ENCODE data around the gene NXF1. TPM values are rescaled to one million over a fixed set of nuclear protein-coding genes. Genes with fewer than 3 reads are reported as not detected.

The NXF1 gene
- 47.6 and 59.7 TPM in 2 replicates for polyA plus RNA-seq (2012; rRNA removed)
- polyA plus RNA-seq (2012; cell fraction: cytosol; rRNA removed): 31.5 and 34.2 TPM in 2 replicates
- 220 and 356 TPM in 2 replicates for polyA plus RNA-seq (2012; cell fraction: nucleus; rRNA removed)

GRCh38 chr11:62805076-62805892, at the start of gene NXF1:
NXF1 (minus strand) TSS chr11:62805440; CDS start chr11:62805356, 84 bp downstream.
- 3% methylated on average over 13 of the region's 77 CpGs for WGBS (ENCODE audit: low lambda C conversion rate)
- TF ChIP-seq RAD21 (IDR thresholded peaks at IDR 0.05; ENCODE audit: low read length): no peak
- TF ChIP-seq TEAD4 (IDR thresholded peaks at IDR 0.05; ENCODE audit: borderline replicate concordance, insufficient read depth): no peak
- TF ChIP-seq TCF12 (IDR thresholded peaks at IDR 0.05): no peak
- peak; percentile 57 for TF ChIP-seq YY1 (IDR thresholded peaks at IDR 0.05; ENCODE audit: low read depth)
- TF ChIP-seq RFX5 (IDR thresholded peaks at IDR 0.05; ENCODE audit: low read length): no peak
- no peak for TF ChIP-seq MEF2A (IDR thresholded peaks at IDR 0.05; ENCODE audit: borderline replicate concordance, low read depth)
- no peak for TF ChIP-seq RXRA (IDR thresholded peaks at IDR 0.05; ENCODE audit: borderline replicate concordance, low read depth)
- no peak for TF ChIP-seq FOXJ3 (CRISPR knock-in tag; IDR thresholded peaks at IDR 0.05)
- TF ChIP-seq MXI1 (IDR thresholded peaks at IDR 0.05; ENCODE audit: low read depth, low read length): peak; percentile 88
- TF ChIP-seq NRF1 (IDR thresholded peaks at IDR 0.05; ENCODE audit: low read depth, low read length): peak; percentile 85
- no peak for TF ChIP-seq EP300 (IDR thresholded peaks at IDR 0.05; ENCODE audit: borderline replicate concordance in 1 of 2, low read depth in 1 of 2, low read length in 1 of 2)
- no peak for TF ChIP-seq SMC3 (IDR thresholded peaks at IDR 0.05; ENCODE audit: low read depth, low read length)
- TF ChIP-seq ZBTB33 (IDR thresholded peaks at IDR 0.05; ENCODE audit: borderline replicate concordance, low read depth): no peak
- TF ChIP-seq RCOR1 (IDR thresholded peaks at IDR 0.05; ENCODE audit: low read length): no peak; the same call in 1 of the 2 replicates
- TF ChIP-seq NFIC (IDR thresholded peaks at IDR 0.05; ENCODE audit: borderline replicate concordance): no peak
- TF ChIP-seq PBX3 (IDR thresholded peaks at IDR 0.05): peak; percentile 61; the same call in 1 of the 2 replicates
- TF ChIP-seq SIN3A (IDR thresholded peaks at IDR 0.05; ENCODE audit: borderline replicate concordance, low read depth, low read length): peak; percentile 96
- peak; percentile 24; the same call in 1 of the 2 replicates for TF ChIP-seq ELF1 (IDR thresholded peaks at IDR 0.05)
- TF ChIP-seq FOXM1 (IDR thresholded peaks at IDR 0.05; ENCODE audit: low read depth): no peak
- TF ChIP-seq POLR2AphosphoS5 (IDR thresholded peaks at IDR 0.05; ENCODE audit: low read depth, low read length): peak; percentile 100
- no peak for TF ChIP-seq GABPA (IDR thresholded peaks at IDR 0.05; ENCODE audit: low read depth)
- peak; percentile 50; the same call in 1 of the 2 replicates for TF ChIP-seq REST (IDR thresholded peaks at IDR 0.05; ENCODE audit: low read depth, low read length)
- TF ChIP-seq EZH2phosphoT487 (IDR thresholded peaks at IDR 0.05; ENCODE audit: borderline replicate concordance, low read depth): no peak
- peak; percentile 62 for TF ChIP-seq MAX (IDR thresholded peaks at IDR 0.05; ENCODE audit: low read depth)
- no peak for TF ChIP-seq USF1 (IDR thresholded peaks at IDR 0.05; ENCODE audit: borderline replicate concordance, low read depth)
- TF ChIP-seq CHD2 (IDR thresholded peaks at IDR 0.05; ENCODE audit: low read length, partially characterized antibody): peak; percentile 62

More at GRCh38 chr11:62805076-62805892, at the start of gene NXF1:
- H3K9ac ChIP-seq: peak within 1 kb of the TSS; percentile 93
- ChIA-PET CTCF (interaction anchor here (0.9 to 1.8 kb wide), 6 partner anchors 12 to 79 kb away, joined by 3 to 9 read pairs (median 4); partner anchors contain the start of gene SLC3A2), POLR2A (interaction anchor here (1.0 to 3.7 kb wide), 10 partner anchors 10 to 51 kb away, joined by 3 to 27 read pairs (median 4); partner anchors contain the start of genes STX5, TEX54 and ZBTB3)
- H3K4me3 ChIP-seq (ENCODE audit: low read depth in 2 of 2, low read length in 1 of 2): peak within 1 kb of the TSS; percentile 91 to 94
- peak within 1 kb of the TSS; percentile 75 to 83 for H3K27ac ChIP-seq (ENCODE audit: low read depth in 2 of 2, low read length in 1 of 2)
- H3F3A ChIP-seq (replicated peaks; ENCODE audit: insufficient read depth): peaks cover 21% of the 10 kb centered on the region
- peak within 1 kb of the TSS; percentile 81; the same call in 1 of the 2 replicates for H2AFZ ChIP-seq (ENCODE audit: low read depth)
- no peaks in the 10 kb centered on the region for H3K9me2 ChIP-seq
- no peaks in the 10 kb centered on the region for H3K27me3 ChIP-seq (ENCODE audit: insufficient read depth)
- peaks cover 8 to 18% of the 10 kb centered on the region in 2 experiments for H3K4me1 ChIP-seq (ENCODE audit: control insufficient read depth in 1 of 2, insufficient read depth in 2 of 2, low read depth in 1 of 2, low read length in 1 of 2)
- H3K36me3 ChIP-seq (replicated peaks in 1 of 2; ENCODE audit: control insufficient read depth in 1 of 2, insufficient read depth in 2 of 2, low read length in 1 of 2): peaks cover 30 to 36% of the 10 kb centered on the region in 2 experiments
- peaks cover 16% of the 10 kb centered on the region for H4K20me1 ChIP-seq (ENCODE audit: insufficient read depth)
- DNase-seq: peak; percentile 99
- H3K79me2 ChIP-seq (ENCODE audit: insufficient read depth): peaks cover 41% of the 10 kb centered on the region
- H3K9me3 ChIP-seq: no peaks in the 10 kb centered on the region
- peak within 1 kb of the TSS; percentile 92 for H3K4me2 ChIP-seq

Data from SK-N-SH (cell line).